K562 (cell line): Measurements from ENCODE around the gene DNAJB6. TPM values are rescaled to one million over a fixed set of nuclear protein-coding genes. Genes with fewer than 3 reads are reported as not detected.
A peak's percentile ranks its signal among the peaks of the same experiment; 100 is the strongest.

Source experiments
- ATF3 ChIP-seq, 2 experiments: fragments of 450-650 bp in 1 of 2; sonication (generic) in 1 of 2; formaldehyde crosslinking in 1 of 2; IDR thresholded peaks in 1 of 2; conservative IDR thresholded peaks in 1 of 2; 2 replicates each; pipeline versions ENCODE4 v1.6.1 to v1.8.1; 2016 to 2023; ENCODE audit warnings: mild to moderate bottlenecking in 2 of 2, moderate library complexity in 2 of 2, inconsistent platforms in 1 of 2, missing genetic modification reagents in 1 of 2
- BCL6 ChIP-seq: fragments of 250-450 bp; sonication (Bioruptor Pico); IDR thresholded peaks from 2 replicates; pipeline ENCODE4 v1.4.0; 2020
- CCNT2 ChIP-seq: IDR thresholded peaks from 2 replicates; pipeline ENCODE4 v1.6.1; 2011; ENCODE audit warnings: borderline replicate concordance, low read depth, mild to moderate bottlenecking, moderate library complexity, mixed read lengths, low read length; ENCODE audit not compliant: insufficient read length; ENCODE audit errors: extremely low read depth
- CHD4 ChIP-seq: fragments of 200-600 bp; sonication (generic); IDR thresholded peaks from 3 replicates; pipeline ENCODE4 v1.6.1; 2012; ENCODE audit warnings: low read depth, mild to moderate bottlenecking, mixed read lengths, low read length, inconsistent platforms; ENCODE audit not compliant: insufficient read depth, insufficient replicate concordance, poor library complexity, severe bottlenecking
- CREM ChIP-seq: IDR thresholded peaks from 2 replicates; pipeline ENCODE4 v1.6.1; 2014; ENCODE audit warnings: antibody characterized with exemption, low read depth
- ELF4 ChIP-seq: fragments of 450-650 bp; formaldehyde crosslinking; IDR thresholded peaks from 2 replicates; pipeline ENCODE4 v1.4.0; 2022; ENCODE audit warnings: missing genetic modification characterization
- ETV5 ChIP-seq: sonication (generic); formaldehyde crosslinking; IDR thresholded peaks from 2 replicates; pipeline ENCODE4 v1.4.0; 2020; ENCODE audit warnings: low read depth, mild to moderate bottlenecking, missing genetic modification reagents
- FUS ChIP-seq: fragments of 200-400 bp; formaldehyde crosslinking; optimal IDR thresholded peaks from 2 replicates; pipeline ENCODE3; 2017; ENCODE audit warnings: low read depth, low read length
- HDAC6 ChIP-seq: IDR thresholded peaks from 2 replicates; pipeline ENCODE4 v1.6.1; 2012; ENCODE audit warnings: low read depth, mild to moderate bottlenecking, control low read depth, inconsistent platforms, low read length, moderate library complexity
- IFI16 ChIP-seq: fragments of 250-450 bp; sonication (Bioruptor Pico); IDR thresholded peaks from 2 replicates; pipeline ENCODE4 v2.1.2; 2022; ENCODE audit warnings: mild to moderate bottlenecking, inconsistent platforms
- KAT8 ChIP-seq: fragments of 450-650 bp; IDR thresholded peaks from 2 replicates; pipeline ENCODE4 v1.6.1; 2016; ENCODE audit warnings: low read depth, mild to moderate bottlenecking
- MAZ ChIP-seq, 2 experiments: fragments of 450-650 bp in 1 of 2; sonication (generic) in 1 of 2; formaldehyde crosslinking; IDR thresholded peaks in 1 of 2; conservative IDR thresholded peaks in 1 of 2; 2 replicates each; pipeline versions ENCODE4 v1.4.0 to v1.5.0; 2020; ENCODE audit warnings: mild to moderate bottlenecking in 1 of 2, missing genetic modification reagents in 1 of 2
- MYC ChIP-seq, 2 experiments: fragments of 250-450 bp in 1 of 2; sonication (Bioruptor Pico) in 1 of 2; IDR thresholded peaks; 2 replicates each; pipeline versions ENCODE4 v1.5.1 to v1.6.1; 2012 to 2021; ENCODE audit warnings: low read depth in 2 of 2, borderline replicate concordance in 1 of 2, improper control_type of control experiment in 1 of 2, low read length in 1 of 2, mild to moderate bottlenecking in 1 of 2, moderate library complexity in 1 of 2
- NFRKB ChIP-seq: fragments of 450-650 bp; IDR thresholded peaks from 2 replicates; pipeline ENCODE4 v1.6.1; 2016; ENCODE audit warnings: low read depth
- NR2C1 ChIP-seq, 2 experiments: fragments of 450-650 bp; IDR thresholded peaks; 2 replicates each; pipeline ENCODE4 v1.6.1; 2017; ENCODE audit warnings: mild to moderate bottlenecking in 2 of 2, antibody characterized with exemption in 1 of 2, inconsistent platforms in 1 of 2, missing compliant biosample characterization in 1 of 2, missing genetic modification characterization in 1 of 2
- PHB ChIP-seq: fragments of 250-450 bp; sonication (Bioruptor Pico); IDR thresholded peaks from 2 replicates; pipeline ENCODE4 v1.5.0; 2021
- PML ChIP-seq: IDR thresholded peaks from 2 replicates; pipeline ENCODE4 v1.6.1; 2012; ENCODE audit warnings: low read length, inconsistent platforms
- POLR3A ChIP-seq: IDR thresholded peaks from 2 replicates; pipeline ENCODE4 v1.6.1; 2011; ENCODE audit warnings: borderline replicate concordance, mild to moderate bottlenecking, moderate library complexity; ENCODE audit not compliant: insufficient read length, insufficient read depth; ENCODE audit errors: extremely low read depth
- SRSF3 ChIP-seq: fragments of 200-400 bp; formaldehyde crosslinking; IDR thresholded peaks from 2 replicates; pipeline ENCODE4 v1.6.1; 2016; ENCODE audit warnings: mild to moderate bottlenecking, low read length, moderate library complexity; ENCODE audit not compliant: insufficient read depth
- STAT5A ChIP-seq: IDR thresholded peaks from 2 replicates; pipeline ENCODE4 v1.6.1; 2012; ENCODE audit warnings: low read length, inconsistent platforms, borderline replicate concordance
- TCF7 ChIP-seq: sonication (generic); IDR thresholded peaks from 2 replicates; pipeline ENCODE4 v1.6.1; 2016; ENCODE audit warnings: antibody characterized with exemption, borderline replicate concordance
- TEAD2 ChIP-seq: fragments of 450-650 bp; IDR thresholded peaks from 2 replicates; pipeline ENCODE4 v1.6.1; 2016; ENCODE audit warnings: missing genetic modification characterization, control low read depth, missing compliant biosample characterization
- THRAP3 ChIP-seq: fragments of 450-650 bp; IDR thresholded peaks from 2 replicates; pipeline ENCODE4 v1.6.1; 2016; ENCODE audit warnings: mild to moderate bottlenecking, inconsistent platforms, borderline replicate concordance
- ZNF507 ChIP-seq: conservative IDR thresholded peaks from 2 replicates; pipeline ENCODE4 v1.6.1; 2017; ENCODE audit warnings: missing genetic modification characterization, missing compliant biosample characterization
- ZNF589 ChIP-seq: fragments of 200-800 bp; sonication (Bioruptor generic); IDR thresholded peaks from 2 replicates; pipeline ENCODE4 v1.6.1; 2016; ENCODE audit warnings: low read depth, missing genetic modification characterization, missing compliant biosample characterization
- ZNF696 ChIP-seq: fragments of 250-450 bp; sonication (Bioruptor Pico); conservative IDR thresholded peaks from 2 replicates; pipeline ENCODE4 v1.4.0; 2020; ENCODE audit warnings: mild to moderate bottlenecking, moderate library complexity
- polyA plus RNA-seq, 8 experiments: library from polyadenylated mRNA; depleted of rRNA in 4 of 8; stranded (reverse) in 5 of 8; unstranded in 3 of 8; fragments of >200 nt; fragmentation: Nextera tagmentation in 2 of 8; fragmentation: Illumina TruSeq in 1 of 8; extraction: Ambion mirVana in 2 of 8; extraction: Trizol in 1 of 8; gene quantifications; 2 replicates each; pipeline versions ENCODE4 v1.2.1 to v1.2.3, GENCODE V29; 2011 to 2014; ENCODE audit warnings: inconsistent platforms in 1 of 8, missing spikeins in 1 of 8
- total RNA-seq, 7 experiments: library from RNA; depleted of rRNA in 6 of 7; stranded (reverse); fragments of >200 nt in 6 of 7; fragmentation: Illumina TruSeq in 2 of 7; extraction: Trizol in 2 of 7; gene quantifications; 2 replicates each; pipeline versions ENCODE4 v1.2.1 to v1.2.3, GENCODE V29; 2011 to 2021; ENCODE audit warnings: low replicate concordance in 1 of 7

Gene DNAJB6
- total and polyA plus RNA-seq, 9 of the 15 experiments (the other 6 are each of a cell fraction or from before 2014, with no cell fraction given) = 84.5 to 158 (median 135) TPM

DNA sequence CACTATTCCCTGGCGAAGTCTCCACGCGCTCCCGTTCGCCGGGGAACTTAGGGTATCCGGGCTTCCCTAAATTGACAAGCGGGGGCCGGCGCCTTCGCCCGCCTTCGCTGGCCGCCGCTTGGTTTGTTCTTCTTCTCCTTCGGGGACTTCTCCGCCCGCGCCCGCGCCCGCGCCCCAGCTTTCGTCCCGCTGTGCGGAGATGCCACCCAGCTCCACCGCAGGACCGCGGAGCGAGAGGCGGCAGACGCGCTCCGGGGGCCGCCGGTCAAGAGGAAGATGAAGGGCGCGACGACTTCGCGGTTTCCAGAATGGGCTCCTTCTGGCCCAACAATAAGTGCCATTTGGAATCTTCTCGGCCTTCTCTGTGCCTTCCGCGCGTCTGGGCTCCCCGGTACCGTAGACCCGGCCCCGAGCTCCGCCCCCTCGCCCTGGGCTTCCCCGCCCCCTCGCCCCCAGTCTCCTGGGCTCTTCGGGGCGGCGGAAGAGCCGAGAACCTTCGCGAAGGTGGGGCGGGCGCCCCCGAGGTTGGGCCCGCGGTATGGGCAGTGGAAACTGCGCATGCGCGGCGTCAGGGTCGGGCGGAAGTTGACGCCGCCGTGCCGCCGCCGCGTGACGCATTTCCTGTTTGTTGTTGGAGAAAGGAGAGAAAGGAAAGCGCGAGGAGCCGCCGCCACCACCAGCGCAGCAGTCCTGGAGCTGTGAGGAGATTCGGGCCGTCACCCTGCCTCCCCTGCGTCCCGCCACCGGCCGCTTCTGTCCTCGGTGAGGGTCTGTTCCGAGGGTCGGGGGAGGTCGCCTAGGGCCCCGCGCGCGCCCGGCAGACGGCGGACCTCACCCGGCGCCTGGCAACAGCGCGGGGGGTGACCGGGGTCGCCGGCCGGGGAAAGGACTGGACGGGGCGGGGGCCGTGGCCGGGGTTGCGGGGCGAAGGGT is at the start of gene DNAJB6 (continued):
- no peak for TF ChIP-seq THRAP3
- no peak for TF ChIP-seq STAT5A
- TF ChIP-seq PHB (CRISPR knock-in tag) = no peak
- peak; percentile 16; the same call in 1 of the 2 replicates for TF ChIP-seq ATF3 (IDR thresholded peaks at IDR 0.05)
- peak; percentile 68; the same call in 1 of the 2 replicates for TF ChIP-seq ATF3 (CRISPR knock-in tag; conservative IDR thresholded peaks at IDR 0.05)
- 0 out of 2 replicates have a peak, but pooled peaks have one; percentile 10 for TF ChIP-seq TCF7
- TF ChIP-seq KAT8 = no peak
- peak; percentile 97 for TF ChIP-seq CREM
- TF ChIP-seq HDAC6 = no peak
- no peak for TF ChIP-seq PML
- TF ChIP-seq MAZ (CRISPR knock-in tag; conservative IDR thresholded peaks at IDR 0.05 in 1 of 2, IDR thresholded peaks at IDR 0.05 in 1 of 2) = peak; percentile 75 to 86
- TF ChIP-seq TEAD2 (tag) = no peak
- TF ChIP-seq CCNT2 = peak; percentile 53
- no peak for TF ChIP-seq ZNF696 (CRISPR knock-in tag)
- no peak for TF ChIP-seq BCL6
- no peak for TF ChIP-seq ZNF589 (CRISPR knock-in tag)
- peak; percentile 42; the same call in 1 of the 2 replicates for TF ChIP-seq NFRKB
- TF ChIP-seq IFI16 (CRISPR knock-in tag) = no peak
- TF ChIP-seq CHD4 = peak; percentile 37
- no peak for TF ChIP-seq ELF4
- peak; percentile 14 for TF ChIP-seq FUS
- no peak for TF ChIP-seq NR2C1 (IDR thresholded peaks at IDR 0.05)
- no peak; the same call in 1 of the 2 replicates for TF ChIP-seq NR2C1 (tag; IDR thresholded peaks at IDR 0.05)
- peak; percentile 47 for TF ChIP-seq MYC (IDR thresholded peaks at IDR 0.05; ENCODE audit: low read depth, low read length)
- no peak for TF ChIP-seq MYC (CRISPR knock-in tag; IDR thresholded peaks at IDR 0.05; ENCODE audit: borderline replicate concordance, low read depth)
- TF ChIP-seq SRSF3 = no peak
- no peak for TF ChIP-seq ZNF507 (tag)
- TF ChIP-seq ETV5 (CRISPR knock-in tag) = 0 out of 2 replicates have a peak, but pooled peaks have one; percentile 20
- no peak for TF ChIP-seq POLR3A
